Panc1 (cell line): ENCODE measurements around the gene TANGO2. TPM values are rescaled to one million over a fixed set of nuclear protein-coding genes. Genes with fewer than 3 reads are reported as not detected.

Experiments
- ATAC-seq: fragments of 200-7000 bp; cut with Tn5 transposase; 2 replicates; pipeline ENCODE4 v1.9.1; 2020; ENCODE audit warnings: mild to moderate bottlenecking, moderate library complexity
- BruUV-seq: library from RNA; stranded (reverse); fragments of 400-500 nt; replicated peaks from 2 replicates; lab custom pipeline; 2021; lab: Mats Ljungman, UMichigan
- CTCF ChIA-PET: fragments of 300-600 bp; sonication (Branson Sonifier 250); formaldehyde crosslinking; loops from one replicate; lab custom pipeline; 2022; ENCODE audit warnings: antibody characterized with exemption; lab: Charles Lee
- POLR2A ChIA-PET: fragments of 300-600 bp; sonication (Branson Sonifier 250); formaldehyde crosslinking; loops from one replicate; lab custom pipeline; 2022; ENCODE audit warnings: antibody characterized with exemption; lab: Charles Lee
- DNase-seq: peaks from one replicate; pipeline ENCODE4 v3.0.0-alpha.2; 2010; ENCODE audit warnings: low read depth, low spot score
- H3K27ac ChIP-seq: 2 replicates; pipeline ENCODE4 v1.5.1; 2011; ENCODE audit warnings: mild to moderate bottlenecking, low read length, inconsistent platforms
- H3K27me3 ChIP-seq: fragments of 200-500 bp; sonication (Bioruptor generic); 2 replicates; pipeline ENCODE4 v1.6.0; 2014; ENCODE audit warnings: low read length, inconsistent platforms; ENCODE audit not compliant: control insufficient read depth, insufficient read depth
- H3K36me3 ChIP-seq: fragments of 200-500 bp; sonication (Bioruptor generic); 2 replicates; pipeline ENCODE4 v1.5.1; 2014; ENCODE audit warnings: inconsistent platforms, mild to moderate bottlenecking, low read length, moderate library complexity; ENCODE audit not compliant: control insufficient read depth, insufficient read depth
- H3K4me1 ChIP-seq: 2 replicates; pipeline ENCODE4 v1.5.1; 2011; ENCODE audit warnings: inconsistent platforms, mild to moderate bottlenecking, low read length, moderate library complexity; ENCODE audit not compliant: control insufficient read depth, insufficient read depth
- H3K4me3 ChIP-seq, 2 experiments: 2 replicates each; pipeline ENCODE4 v1.5.1; 2011 to 2012; ENCODE audit warnings: low read depth in 2 of 2, low read length in 2 of 2, mild to moderate bottlenecking in 2 of 2, inconsistent platforms in 1 of 2, moderate library complexity in 1 of 2
- H3K9me3 ChIP-seq: fragments of 200-500 bp; sonication (Bioruptor generic); 2 replicates; pipeline ENCODE4 v1.5.1; 2014; ENCODE audit warnings: low read depth, mild to moderate bottlenecking, inconsistent platforms, low read length, moderate library complexity; ENCODE audit not compliant: control insufficient read depth, insufficient read depth
- POLR2AphosphoS5 ChIP-seq: IDR thresholded peaks from 2 replicates; pipeline ENCODE4 v1.6.1; 2012; ENCODE audit warnings: mild to moderate bottlenecking, low read depth, low read length, moderate library complexity
- SIN3A ChIP-seq: IDR thresholded peaks from 2 replicates; pipeline ENCODE4 v1.6.1; 2012; ENCODE audit warnings: low read depth, mild to moderate bottlenecking, low read length, moderate library complexity, borderline replicate concordance; ENCODE audit not compliant: insufficient read depth
- TCF7L2 ChIP-seq: IDR thresholded peaks from 2 replicates; pipeline ENCODE4 v1.6.1; 2011; ENCODE audit warnings: mild to moderate bottlenecking, low read depth, low read length, inconsistent platforms
- in situ Hi-C: cut with HindIII; loops from 2 replicates; pipeline ENCODE4 v1.10.0; 2016; ENCODE audit warnings: low sequenced_read_pairs, low pct_unique_long_range_greater_than_20kb
- intact Hi-C: fragments of 100-400 bp; cut with micrococcal nuclease; formaldehyde crosslinking; loops from one replicate; pipeline ENCODE4 v1.10.0; 2022; ENCODE audit not compliant: unreplicated experiment
- total RNA-seq: library from RNA; stranded (reverse); gene quantifications from one replicate; pipeline ENCODE4 v1.2.1, GENCODE V29; 2021; ENCODE audit not compliant: unreplicated experiment
- TF ChIP-seq, protein P1 (sequence below), 2 experiments: IDR thresholded peaks; 2 replicates each; pipeline ENCODE4 v1.6.1; 2011 to 2012; ENCODE audit warnings: low read depth in 2 of 2, control low read depth in 1 of 2, low read length in 1 of 2, mild to moderate bottlenecking in 1 of 2, moderate library complexity in 1 of 2; ENCODE audit not compliant: insufficient read depth in 1 of 2
- TF ChIP-seq, protein P2 (sequence below): fragments of 450-650 bp; IDR thresholded peaks from 2 replicates; pipeline ENCODE4 v1.5.1; 2017; ENCODE audit warnings: mild to moderate bottlenecking

The TANGO2 gene
- total RNA-seq, 1 experiment from 2014 or later, result 32.2 TPM

- POLR2A ChIA-PET, result no interaction called here
- CTCF ChIA-PET, result no interaction called here
- intact Hi-C loops, result no loop called here
These were observed 25.1 kb upstream of the TANGO2 start for GRCh38 chr22:19995611-19996339.

DNA sequence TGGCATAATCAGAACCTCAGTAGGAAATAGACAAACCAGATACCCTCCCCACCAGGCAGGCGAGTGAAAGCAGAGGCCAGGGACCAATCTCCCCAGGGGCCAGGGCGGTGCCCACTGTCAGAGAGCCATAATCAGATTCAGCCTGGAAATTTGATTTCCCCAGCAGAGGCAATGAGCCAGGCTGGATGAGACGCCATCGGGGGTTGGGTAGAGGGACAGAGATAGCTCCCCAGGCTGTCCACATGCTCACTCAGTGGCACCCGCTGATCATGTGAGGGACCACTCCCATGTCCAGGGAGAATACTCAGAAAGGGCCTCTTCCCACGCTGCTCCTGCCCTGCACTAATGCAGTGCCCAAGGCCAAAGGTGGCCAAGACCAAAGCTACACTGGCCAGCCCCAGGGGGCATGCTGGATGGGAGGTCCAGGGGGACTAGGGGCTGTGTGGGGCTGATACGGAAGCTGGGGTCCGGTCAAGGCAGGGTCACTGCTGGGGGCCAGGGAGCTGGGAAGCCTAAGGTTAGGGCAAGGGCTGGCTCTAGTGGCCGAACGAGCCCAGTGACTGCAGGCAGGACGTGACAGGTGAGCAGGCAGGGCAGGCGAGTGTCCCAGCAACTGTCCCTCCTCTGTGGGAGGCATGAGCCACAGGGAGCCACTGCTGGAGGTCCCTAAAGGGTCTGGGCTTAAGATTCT lies 24.1 kb upstream of the TANGO2 start:
- H3K9me3 ChIP-seq, result no peaks in the 10 kb centered on the region
- BruUV-seq, result no TSS peak
- no peak overlapping the region for H3K27ac ChIP-seq
- no peaks in the 10 kb centered on the region for H3K27me3 ChIP-seq
- intact Hi-C loops, result no loop called here
- TF ChIP-seq POLR2AphosphoS5, result no peak
- TF ChIP-seq, protein P1, sequence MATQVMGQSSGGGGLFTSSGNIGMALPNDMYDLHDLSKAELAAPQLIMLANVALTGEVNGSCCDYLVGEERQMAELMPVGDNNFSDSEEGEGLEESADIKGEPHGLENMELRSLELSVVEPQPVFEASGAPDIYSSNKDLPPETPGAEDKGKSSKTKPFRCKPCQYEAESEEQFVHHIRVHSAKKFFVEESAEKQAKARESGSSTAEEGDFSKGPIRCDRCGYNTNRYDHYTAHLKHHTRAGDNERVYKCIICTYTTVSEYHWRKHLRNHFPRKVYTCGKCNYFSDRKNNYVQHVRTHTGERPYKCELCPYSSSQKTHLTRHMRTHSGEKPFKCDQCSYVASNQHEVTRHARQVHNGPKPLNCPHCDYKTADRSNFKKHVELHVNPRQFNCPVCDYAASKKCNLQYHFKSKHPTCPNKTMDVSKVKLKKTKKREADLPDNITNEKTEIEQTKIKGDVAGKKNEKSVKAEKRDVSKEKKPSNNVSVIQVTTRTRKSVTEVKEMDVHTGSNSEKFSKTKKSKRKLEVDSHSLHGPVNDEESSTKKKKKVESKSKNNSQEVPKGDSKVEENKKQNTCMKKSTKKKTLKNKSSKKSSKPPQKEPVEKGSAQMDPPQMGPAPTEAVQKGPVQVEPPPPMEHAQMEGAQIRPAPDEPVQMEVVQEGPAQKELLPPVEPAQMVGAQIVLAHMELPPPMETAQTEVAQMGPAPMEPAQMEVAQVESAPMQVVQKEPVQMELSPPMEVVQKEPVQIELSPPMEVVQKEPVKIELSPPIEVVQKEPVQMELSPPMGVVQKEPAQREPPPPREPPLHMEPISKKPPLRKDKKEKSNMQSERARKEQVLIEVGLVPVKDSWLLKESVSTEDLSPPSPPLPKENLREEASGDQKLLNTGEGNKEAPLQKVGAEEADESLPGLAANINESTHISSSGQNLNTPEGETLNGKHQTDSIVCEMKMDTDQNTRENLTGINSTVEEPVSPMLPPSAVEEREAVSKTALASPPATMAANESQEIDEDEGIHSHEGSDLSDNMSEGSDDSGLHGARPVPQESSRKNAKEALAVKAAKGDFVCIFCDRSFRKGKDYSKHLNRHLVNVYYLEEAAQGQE (IDR thresholded peaks at IDR 0.05; ENCODE audit: insufficient read depth in 1 of 2, low read depth in 2 of 2, low read length in 1 of 2), result no peak
- TF ChIP-seq, protein P2, sequence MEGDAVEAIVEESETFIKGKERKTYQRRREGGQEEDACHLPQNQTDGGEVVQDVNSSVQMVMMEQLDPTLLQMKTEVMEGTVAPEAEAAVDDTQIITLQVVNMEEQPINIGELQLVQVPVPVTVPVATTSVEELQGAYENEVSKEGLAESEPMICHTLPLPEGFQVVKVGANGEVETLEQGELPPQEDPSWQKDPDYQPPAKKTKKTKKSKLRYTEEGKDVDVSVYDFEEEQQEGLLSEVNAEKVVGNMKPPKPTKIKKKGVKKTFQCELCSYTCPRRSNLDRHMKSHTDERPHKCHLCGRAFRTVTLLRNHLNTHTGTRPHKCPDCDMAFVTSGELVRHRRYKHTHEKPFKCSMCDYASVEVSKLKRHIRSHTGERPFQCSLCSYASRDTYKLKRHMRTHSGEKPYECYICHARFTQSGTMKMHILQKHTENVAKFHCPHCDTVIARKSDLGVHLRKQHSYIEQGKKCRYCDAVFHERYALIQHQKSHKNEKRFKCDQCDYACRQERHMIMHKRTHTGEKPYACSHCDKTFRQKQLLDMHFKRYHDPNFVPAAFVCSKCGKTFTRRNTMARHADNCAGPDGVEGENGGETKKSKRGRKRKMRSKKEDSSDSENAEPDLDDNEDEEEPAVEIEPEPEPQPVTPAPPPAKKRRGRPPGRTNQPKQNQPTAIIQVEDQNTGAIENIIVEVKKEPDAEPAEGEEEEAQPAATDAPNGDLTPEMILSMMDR, result no peak
- no peak for TF ChIP-seq TCF7L2
- TF ChIP-seq SIN3A, result no peak
- H3K36me3 ChIP-seq, result no peaks in the 10 kb centered on the region
- ChIA-PET CTCF (no interaction called here), POLR2A (no interaction called here)
- ATAC-seq, result no peak
- H3K4me3 ChIP-seq, result no peak overlapping the region
- 0 out of 2 replicates have a peak, but pooled peaks cover 3% of the 10 kb centered on the region for H3K4me1 ChIP-seq
- in situ Hi-C loops, result no loop called here
- no peak for DNase-seq

More at GRCh38 chr22:19995611-19996339, 25.1 kb upstream of the TANGO2 start:
- Histone ChIP-seq H3K36me3 (no peaks in the 10 kb centered on the region), H3K9me3 (no peaks in the 10 kb centered on the region), H3K27me3 (no peaks in the 10 kb centered on the region), H3K4me1 (0 out of 2 replicates have a peak, but pooled peaks cover 3% of the 10 kb centered on the region), H3K4me3 (no peak overlapping the region), H3K27ac (no peak overlapping the region)
- DNase-seq (no peak), ATAC-seq (no peak)
- BruUV-seq, result no TSS peak
- in situ Hi-C loops, result no loop called here
- TF ChIP-seq POLR2AphosphoS5 (no peak), TCF7L2 (no peak), SIN3A (no peak)
- TF ChIP-seq, protein P2, result no peak
- TF ChIP-seq, protein P1 (IDR thresholded peaks at IDR 0.05; ENCODE audit: insufficient read depth in 1 of 2, low read depth in 2 of 2, low read length in 1 of 2), result no peak
